H9 (cell line): ENCODE measurements around the gene TLR5. TPM values are rescaled to one million over a fixed set of nuclear protein-coding genes. Genes with fewer than 3 reads are reported as not detected.

ENCODE experiments used
- DNase-seq: peaks from one replicate; pipeline ENCODE4 v3.0.0-alpha.2; 2017
- H2AFZ ChIP-seq: one replicate; pipeline ENCODE4 v1.6.1; 2013; ENCODE audit warnings: mild to moderate bottlenecking, low read length, control low read depth, moderate library complexity
- H2AK5ac ChIP-seq: 2 replicates; pipeline ENCODE4 v1.6.1; 2013; ENCODE audit warnings: low read length, control low read depth, mixed read lengths; ENCODE audit not compliant: insufficient read length
- H2BK120ac ChIP-seq: one replicate; pipeline ENCODE4 v1.6.1; 2013; ENCODE audit warnings: low read depth, mild to moderate bottlenecking, low read length, control low read depth, inconsistent platforms; ENCODE audit not compliant: poor library complexity, severe bottlenecking
- H2BK12ac ChIP-seq: 2 replicates; pipeline ENCODE4 v1.6.1; 2013; ENCODE audit warnings: low read length, control low read depth, mixed read lengths, low read depth; ENCODE audit not compliant: insufficient read length
- H2BK15ac ChIP-seq: 2 replicates; pipeline ENCODE4 v1.6.1; 2013; ENCODE audit warnings: low read depth, low read length, control low read depth
- H2BK20ac ChIP-seq: one replicate; pipeline ENCODE4 v1.6.1; 2013; ENCODE audit warnings: low read depth, mild to moderate bottlenecking, low read length, control low read depth, inconsistent platforms; ENCODE audit not compliant: poor library complexity, severe bottlenecking
- H2BK5ac ChIP-seq: 2 replicates; pipeline ENCODE4 v1.6.1; 2013; ENCODE audit warnings: low read length, control low read depth, mixed read lengths; ENCODE audit not compliant: insufficient read length
- H3K14ac ChIP-seq: 2 replicates; pipeline ENCODE4 v1.6.1; 2013; ENCODE audit warnings: low read length, control low read depth; ENCODE audit not compliant: insufficient read depth
- H3K18ac ChIP-seq: 2 replicates; pipeline ENCODE4 v1.6.1; 2013; ENCODE audit warnings: low read depth, mild to moderate bottlenecking, mixed read lengths, low read length, control low read depth; ENCODE audit not compliant: insufficient read length
- H3K23ac ChIP-seq: 2 replicates; pipeline ENCODE4 v1.6.1; 2013; ENCODE audit warnings: low read length, control low read depth, mixed read lengths, low read depth; ENCODE audit not compliant: insufficient read length
- H3K23me2 ChIP-seq: 2 replicates; pipeline ENCODE4 v1.6.1; 2013; ENCODE audit warnings: low read depth, mild to moderate bottlenecking, mixed read lengths, low read length, control low read depth; ENCODE audit not compliant: insufficient read length, poor library complexity, severe bottlenecking
- H3K27ac ChIP-seq: 2 replicates; pipeline ENCODE4 v1.5.1; 2013; ENCODE audit warnings: low read length, control low read depth, mixed read lengths, low read depth; ENCODE audit not compliant: insufficient read length
- H3K27me3 ChIP-seq: 2 replicates; pipeline ENCODE4 v1.6.1; 2013; ENCODE audit warnings: low read length, control low read depth, inconsistent platforms; ENCODE audit not compliant: insufficient read depth
- H3K4ac ChIP-seq: 2 replicates; pipeline ENCODE4 v1.6.1; 2013; ENCODE audit warnings: low read depth, mild to moderate bottlenecking, control low read depth, inconsistent platforms, low read length, moderate library complexity
- H3K4me1 ChIP-seq: 2 replicates; pipeline ENCODE4 v1.6.1; 2013; ENCODE audit warnings: low read length, control low read depth, inconsistent platforms; ENCODE audit not compliant: insufficient read depth
- H3K4me2 ChIP-seq: 2 replicates; pipeline ENCODE4 v1.6.1; 2013; ENCODE audit warnings: low read length, control low read depth, mixed read lengths; ENCODE audit not compliant: insufficient read length, insufficient read depth
- H3K56ac ChIP-seq: 2 replicates; pipeline ENCODE4 v1.6.1; 2013; ENCODE audit warnings: low read depth, mild to moderate bottlenecking, mixed read lengths, low read length, control low read depth; ENCODE audit not compliant: insufficient read length
- H3K79me1 ChIP-seq: 2 replicates; pipeline ENCODE4 v1.6.1; 2013; ENCODE audit warnings: low read depth, mild to moderate bottlenecking, moderate library complexity, low read length, control low read depth, inconsistent platforms; ENCODE audit not compliant: insufficient read depth, poor library complexity, severe bottlenecking
- H3K79me2 ChIP-seq: 2 replicates; pipeline ENCODE4 v1.6.1; 2013; ENCODE audit warnings: low read length, control low read depth, inconsistent platforms; ENCODE audit not compliant: insufficient read depth
- H3K9ac ChIP-seq: 2 replicates; pipeline ENCODE4 v1.6.1; 2013; ENCODE audit warnings: low read length, control low read depth, mixed read lengths; ENCODE audit not compliant: insufficient read length; ENCODE audit errors: extremely low read depth
- H3K9me3 ChIP-seq: one replicate; pipeline ENCODE4 v1.6.1; 2013; ENCODE audit warnings: low read depth, low read length, inconsistent platforms; ENCODE audit not compliant: control insufficient read depth
- H3T11ph ChIP-seq: one replicate; pipeline ENCODE4 v1.6.1; 2013; ENCODE audit warnings: mild to moderate bottlenecking, low read length, control low read depth, inconsistent platforms
- H4K20me1 ChIP-seq: one replicate; pipeline ENCODE4 v1.6.1; 2013; ENCODE audit not compliant: control insufficient read depth, insufficient read length, insufficient read depth
- H4K5ac ChIP-seq: 2 replicates; pipeline ENCODE4 v1.6.1; 2013; ENCODE audit warnings: low read depth, mild to moderate bottlenecking, mixed read lengths, low read length, control low read depth; ENCODE audit not compliant: insufficient read length
- H4K8ac ChIP-seq: replicated peaks from 2 replicates; pipeline ENCODE4 v1.6.1; 2013; ENCODE audit warnings: low read length, control low read depth, mixed read lengths, low read depth; ENCODE audit not compliant: insufficient read length
- H4K91ac ChIP-seq: 2 replicates; pipeline ENCODE4 v1.6.1; 2013; ENCODE audit warnings: low read depth, mild to moderate bottlenecking, moderate library complexity, mixed read lengths, low read length, control low read depth; ENCODE audit not compliant: insufficient read length
- H3K27ac Mint-ChIP-seq, 3 experiments: 2 replicates in 2 of 3; 3 replicates in 1 of 3; pipeline ENCODE4 v1.8.0; 2020 to 2021; ENCODE audit warnings: mixed read lengths in 3 of 3, mild to moderate bottlenecking in 1 of 3, moderate library complexity in 1 of 3
- H3K27me3 Mint-ChIP-seq: 2 replicates; pipeline ENCODE4 v1.8.0; 2021; ENCODE audit warnings: low read depth, mild to moderate bottlenecking, moderate library complexity, mixed read lengths
- H3K36me3 Mint-ChIP-seq, 3 experiments: 2 replicates in 2 of 3; 3 replicates in 1 of 3; pipeline ENCODE4 v1.8.0; 2020 to 2021; ENCODE audit warnings: low read depth in 3 of 3, mixed read lengths in 3 of 3; ENCODE audit not compliant: insufficient read depth in 1 of 3
- H3K4me1 Mint-ChIP-seq, 2 experiments: 2 replicates each; pipeline ENCODE4 v1.8.0; 2020; ENCODE audit warnings: mixed read lengths in 2 of 2
- H3K4me3 Mint-ChIP-seq, 2 experiments: 2 replicates in 1 of 2; 3 replicates in 1 of 2; pipeline ENCODE4 v1.8.0; 2020 to 2021; ENCODE audit warnings: mild to moderate bottlenecking in 2 of 2, mixed read lengths in 2 of 2, moderate library complexity in 1 of 2
- H3K9me3 Mint-ChIP-seq, 2 experiments: 2 replicates in 1 of 2; 3 replicates in 1 of 2; pipeline ENCODE4 v1.8.0; 2020; ENCODE audit warnings: mild to moderate bottlenecking in 2 of 2, mixed read lengths in 2 of 2, moderate library complexity in 1 of 2
- WGBS: extraction: QIAGEN DNeasy Blood & Tissue Kit; methylation state at CpG from one replicate; pipeline ENCODE4 v1.1.7; 2013; ENCODE audit warnings: missing lambda C conversion rate, low lambda C conversion rate, mixed read lengths; ENCODE audit not compliant: insufficient read length; ENCODE audit errors: extremely low coverage; 5-methylcytosine and 5-hydroxymethylcytosine counted together
- total RNA-seq: library from RNA; stranded (reverse); gene quantifications from 2 replicates; pipeline ENCODE4 v1.2.1, GENCODE V29; 2021
- TF ChIP-seq, protein P1 (sequence below): fragments of 200-600 bp; sonication (generic); conservative IDR thresholded peaks from 3 replicates; pipeline ENCODE4 v1.8.0; 2021; ENCODE audit warnings: antibody characterized with exemption, mild to moderate bottlenecking

The TLR5 gene
- total RNA-seq, 1 experiment from 2014 or later: not detected

DNA sequence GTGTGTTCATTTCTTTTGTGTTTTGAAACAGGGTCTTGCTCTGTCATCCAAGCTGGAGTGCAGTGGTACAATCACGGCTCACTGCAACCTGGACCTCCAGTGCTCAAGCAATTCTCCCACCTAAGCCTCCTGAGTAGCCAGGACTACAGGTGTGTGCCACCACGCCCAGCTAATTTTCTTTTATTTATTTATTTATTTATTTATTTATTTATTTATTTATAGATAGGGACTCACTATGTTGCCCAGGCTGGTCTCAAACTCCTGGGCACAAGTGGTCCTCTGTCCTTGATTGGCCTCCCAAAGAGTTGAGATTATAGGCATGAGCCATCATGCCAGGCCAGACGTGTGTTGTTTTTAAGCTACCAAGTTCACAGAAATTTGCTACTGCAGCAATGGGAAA, 43.8 kb upstream of the TLR5 start:
- H3K56ac ChIP-seq: no peak overlapping the region

More for the DNA sequence above, 43.8 kb upstream of the TLR5 start:
- no peak overlapping the region for H2AFZ ChIP-seq
- no peak overlapping the region for H4K8ac ChIP-seq
- Mint-ChIP-seq H3K36me3 (no peaks in the 10 kb centered on the region), H3K27me3 (peaks cover 28% of the 10 kb centered on the region), H3K4me3 (no peak overlapping the region), H3K27ac (no peak overlapping the region), H3K4me1 (no peaks in the 10 kb centered on the region), H3K9me3 (no peaks in the 10 kb centered on the region)
- no peak overlapping the region for H2AK5ac ChIP-seq
- no peak overlapping the region for H3K27ac ChIP-seq
- H3K79me2 ChIP-seq: no peaks in the 10 kb centered on the region
- no peaks in the 10 kb centered on the region for H3K9me3 ChIP-seq
- TF ChIP-seq, protein P1, sequence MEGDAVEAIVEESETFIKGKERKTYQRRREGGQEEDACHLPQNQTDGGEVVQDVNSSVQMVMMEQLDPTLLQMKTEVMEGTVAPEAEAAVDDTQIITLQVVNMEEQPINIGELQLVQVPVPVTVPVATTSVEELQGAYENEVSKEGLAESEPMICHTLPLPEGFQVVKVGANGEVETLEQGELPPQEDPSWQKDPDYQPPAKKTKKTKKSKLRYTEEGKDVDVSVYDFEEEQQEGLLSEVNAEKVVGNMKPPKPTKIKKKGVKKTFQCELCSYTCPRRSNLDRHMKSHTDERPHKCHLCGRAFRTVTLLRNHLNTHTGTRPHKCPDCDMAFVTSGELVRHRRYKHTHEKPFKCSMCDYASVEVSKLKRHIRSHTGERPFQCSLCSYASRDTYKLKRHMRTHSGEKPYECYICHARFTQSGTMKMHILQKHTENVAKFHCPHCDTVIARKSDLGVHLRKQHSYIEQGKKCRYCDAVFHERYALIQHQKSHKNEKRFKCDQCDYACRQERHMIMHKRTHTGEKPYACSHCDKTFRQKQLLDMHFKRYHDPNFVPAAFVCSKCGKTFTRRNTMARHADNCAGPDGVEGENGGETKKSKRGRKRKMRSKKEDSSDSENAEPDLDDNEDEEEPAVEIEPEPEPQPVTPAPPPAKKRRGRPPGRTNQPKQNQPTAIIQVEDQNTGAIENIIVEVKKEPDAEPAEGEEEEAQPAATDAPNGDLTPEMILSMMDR: no peak
- no peaks in the 10 kb centered on the region for H3K27me3 ChIP-seq
- no peaks in the 10 kb centered on the region for H3K4me1 ChIP-seq
- no peak overlapping the region for H3T11ph ChIP-seq
- H2BK120ac ChIP-seq: no peak overlapping the region
- no peak overlapping the region for H3K9ac ChIP-seq
- H3K23me2 ChIP-seq: no peaks in the 10 kb centered on the region
- no peak overlapping the region for H3K4ac ChIP-seq
- H3K18ac ChIP-seq: no peak overlapping the region
- no peak for DNase-seq
- H4K5ac ChIP-seq: no peak overlapping the region
- H4K91ac ChIP-seq: no peak overlapping the region
- no peaks in the 10 kb centered on the region for H3K79me1 ChIP-seq
- no peak overlapping the region for H3K4me2 ChIP-seq
- H2BK15ac ChIP-seq: no peak overlapping the region
- H2BK12ac ChIP-seq: no peak overlapping the region
- H2BK20ac ChIP-seq: no peak overlapping the region
- H4K20me1 ChIP-seq: no peaks in the 10 kb centered on the region
- no peak overlapping the region for H2BK5ac ChIP-seq
- no peak overlapping the region for H3K23ac ChIP-seq
- no CpG with 5 or more reads among the region's 3 CpGs for WGBS
- H3K14ac ChIP-seq: no peak overlapping the region
